ENCODE data around the gene SAMD11. TPM values are rescaled to one million over a fixed set of nuclear protein-coding genes. Genes with fewer than 3 reads are reported as not detected.

Gene SAMD11
- total RNA-seq, 1 donor from 2014 or later = 6.1 TPM

DNA sequence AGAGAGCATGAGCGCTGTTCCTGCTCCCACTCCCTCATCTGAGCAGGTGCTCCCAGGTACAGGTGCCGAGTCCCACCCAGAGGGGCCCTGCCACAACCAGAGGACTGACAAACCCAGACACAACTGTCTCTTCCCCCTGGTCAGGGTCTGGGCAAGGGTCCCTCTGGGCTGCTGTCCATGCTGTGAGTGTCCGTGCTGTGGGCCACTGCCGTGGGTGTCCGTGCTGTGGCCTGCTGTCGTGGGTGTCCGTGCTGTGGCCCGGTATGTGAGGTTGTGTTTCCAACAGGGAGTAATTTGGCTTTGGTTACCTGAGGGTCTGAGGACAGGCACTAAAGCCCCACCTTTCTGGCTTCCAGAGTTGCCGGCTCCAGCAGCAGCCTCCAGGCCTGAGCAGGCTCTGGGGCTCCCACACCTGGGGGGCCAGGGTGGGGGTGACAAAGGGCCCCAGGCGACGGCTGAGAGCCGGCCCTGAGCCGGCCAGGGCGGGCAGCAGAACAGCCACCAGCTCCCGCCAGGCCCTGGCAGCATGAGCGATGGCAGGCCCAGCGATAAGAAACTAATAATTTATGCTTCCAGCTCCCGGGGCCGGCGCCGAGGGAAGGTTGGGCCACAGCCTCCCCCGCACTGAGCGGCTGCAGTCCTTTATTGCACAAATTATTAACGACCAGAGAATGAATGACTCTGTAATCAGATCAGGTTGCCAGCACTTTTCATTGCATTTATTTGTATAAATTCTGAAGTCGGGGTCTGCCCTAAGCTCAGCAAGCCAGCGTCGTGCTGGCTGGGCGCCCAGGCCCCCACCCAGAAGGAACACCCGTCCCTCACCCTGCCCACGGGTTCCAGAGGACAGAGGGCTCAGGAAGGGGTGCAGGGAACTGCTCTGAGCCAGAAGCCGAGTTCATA, 7.3 kb upstream of the SAMD11 start:
- DNase-seq = no peak

DNA sequence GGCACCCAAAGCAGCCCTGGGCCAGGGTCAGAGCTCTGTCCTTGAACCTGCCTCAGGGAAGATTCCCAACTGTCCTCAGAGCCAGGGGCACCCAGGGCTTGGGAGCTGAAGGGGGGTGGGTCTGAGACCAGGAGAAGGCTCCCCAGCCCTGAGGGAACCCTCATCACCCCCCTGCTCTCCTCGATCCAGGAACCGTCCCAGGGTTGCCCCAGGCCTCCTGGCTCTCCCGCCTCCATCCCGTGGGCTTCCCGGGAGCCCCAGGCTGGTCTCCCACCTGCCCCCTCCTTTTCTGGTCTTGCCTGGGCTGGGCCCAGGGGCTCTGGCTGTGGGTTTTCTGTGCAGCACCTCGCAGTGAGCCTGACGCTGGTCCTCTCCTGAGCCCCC, 6.7 kb upstream of the SAMD11 start:
- no peak for DNase-seq

DNA sequence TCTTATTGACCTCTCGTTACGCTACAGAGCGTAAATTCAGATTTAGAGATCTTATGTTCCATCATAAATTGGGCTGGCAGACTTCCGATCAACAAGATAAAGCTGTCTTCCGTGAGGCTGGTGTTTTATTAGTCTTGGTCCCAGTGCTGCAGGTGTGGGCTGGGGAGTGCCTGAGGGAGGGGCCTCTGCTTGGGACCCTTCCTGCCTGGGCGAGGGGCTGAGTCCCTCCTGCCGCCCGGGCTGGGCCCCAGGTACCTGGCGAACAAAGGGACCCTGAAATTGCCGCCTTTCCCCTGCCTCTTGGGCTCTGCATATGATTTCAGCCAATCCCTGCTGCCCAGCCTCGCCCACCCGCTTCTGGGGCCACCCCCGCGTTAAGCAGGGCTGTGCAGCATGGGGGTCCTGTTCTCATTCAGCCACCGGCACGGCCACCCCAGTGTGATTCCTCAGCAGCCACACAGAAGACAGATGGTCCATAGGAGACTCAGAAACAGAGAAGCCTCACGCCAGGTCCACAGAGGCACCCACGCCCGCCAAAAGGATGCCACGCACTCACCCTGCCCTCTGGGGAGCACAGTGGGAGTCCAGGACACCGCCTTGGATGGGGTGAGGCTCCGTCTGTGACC, 6.1 kb upstream of the SAMD11 start:
- no peak for DNase-seq

DNA sequence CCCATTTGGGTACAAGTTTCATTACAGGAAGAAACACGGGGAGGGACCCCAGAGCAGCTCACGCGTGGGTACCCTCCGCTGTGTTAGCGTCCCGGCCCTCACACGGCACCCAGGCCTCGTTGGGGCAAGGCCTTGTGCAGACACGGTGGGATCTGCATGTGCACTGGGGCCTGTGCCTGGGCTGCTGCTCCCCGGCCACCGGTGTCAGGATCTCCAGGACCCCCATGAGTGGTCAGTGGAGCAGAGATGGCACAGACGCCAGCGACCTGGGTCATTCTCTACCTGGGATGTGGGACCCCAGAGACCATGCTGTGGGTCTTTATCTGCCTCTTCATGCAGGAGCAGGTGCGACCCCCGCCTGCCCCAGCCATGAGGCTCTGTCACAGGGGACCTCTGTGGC, 5.4 kb upstream of the SAMD11 start:
- no peak for DNase-seq

DNA sequence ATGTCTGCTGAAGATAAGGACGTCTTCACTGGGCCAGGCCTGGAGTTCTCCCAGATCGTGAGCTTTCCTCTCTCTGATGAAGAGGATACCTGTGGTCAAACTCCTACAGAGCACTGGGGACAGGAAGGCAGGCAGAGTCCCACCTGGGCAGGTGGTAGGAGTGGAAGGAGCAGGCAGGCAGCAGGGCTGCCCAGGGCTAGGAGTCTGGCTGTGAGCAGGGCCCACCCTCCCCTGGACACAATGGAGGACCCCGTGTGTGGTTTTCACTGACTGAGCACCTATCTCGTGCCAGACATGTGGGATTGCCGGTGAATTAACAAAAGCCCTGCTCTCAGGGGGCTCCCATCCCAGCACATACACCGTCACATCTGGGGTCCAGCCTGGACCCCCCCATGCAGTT, 4.9 kb upstream of the SAMD11 start:
- no peak for DNase-seq

DNA sequence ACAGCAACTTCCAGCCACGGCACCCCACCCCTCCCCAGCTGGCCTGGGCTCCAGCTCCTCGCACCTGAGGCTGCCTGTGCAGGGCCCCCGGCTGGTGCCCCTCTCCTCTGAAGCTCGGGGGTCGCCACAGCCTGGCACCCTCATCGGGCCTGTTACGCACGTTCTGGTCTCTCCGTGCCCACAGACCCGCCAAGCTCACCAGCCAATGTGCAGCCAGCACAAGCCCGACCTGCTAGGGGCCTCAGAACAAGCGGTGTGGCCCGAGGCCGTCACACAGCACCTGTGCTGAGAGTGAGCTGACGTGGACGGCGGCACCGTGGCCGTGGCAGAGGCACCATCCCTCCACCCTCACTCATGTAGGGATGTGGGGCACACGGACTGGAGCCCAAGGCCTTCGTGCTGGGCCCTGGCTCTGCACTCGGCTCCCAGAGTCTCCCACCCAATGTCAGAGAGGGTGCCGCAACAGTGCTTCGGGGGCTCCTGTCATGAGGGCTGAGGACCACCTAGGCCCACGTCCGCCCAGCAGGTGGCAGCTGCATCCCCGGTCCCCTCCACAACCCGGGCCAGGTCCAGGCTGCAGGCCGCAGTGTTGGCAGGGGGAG, 4.4 kb upstream of the SAMD11 start:
- no peak for DNase-seq

DNA sequence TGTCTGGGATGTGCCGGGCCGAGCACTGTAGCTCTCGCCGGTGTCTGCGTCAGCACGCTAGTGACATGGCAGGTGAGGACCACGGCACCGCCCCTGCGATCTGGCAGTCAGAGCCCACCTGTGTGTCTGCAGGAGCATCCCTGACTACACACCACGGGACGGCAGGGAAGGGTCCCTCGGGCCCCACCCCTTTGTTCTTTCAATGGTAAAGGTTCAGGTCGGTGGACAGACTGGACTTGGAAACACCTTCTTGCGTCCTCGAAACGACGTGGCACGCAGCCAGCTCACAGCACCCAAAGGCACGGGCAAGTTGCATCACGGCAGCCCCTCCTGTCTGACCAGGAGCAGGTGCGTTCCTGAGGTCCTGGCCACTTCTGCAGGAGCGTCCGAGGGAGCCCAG, 3.7 kb upstream of the SAMD11 start:
- no peak for DNase-seq

DNA sequence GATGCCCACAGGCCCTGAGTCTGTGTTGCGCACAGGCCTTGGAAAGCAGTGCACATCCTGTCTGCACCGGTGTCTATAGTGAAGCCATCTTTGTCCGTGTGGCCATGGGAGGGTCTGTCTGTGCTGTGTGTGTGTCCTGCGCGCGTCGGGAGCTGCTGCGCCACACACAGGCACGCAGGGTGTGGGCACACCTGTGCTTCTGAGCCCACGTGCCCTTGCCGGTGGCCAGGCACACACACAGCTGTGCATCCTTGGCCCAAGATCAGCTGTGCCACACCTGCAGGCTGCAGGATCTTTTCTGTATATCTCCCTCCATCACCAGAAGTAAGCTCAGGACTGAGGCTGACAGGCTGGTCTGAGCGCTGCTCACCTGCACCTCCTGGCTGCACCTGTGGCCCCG, 3.2 kb upstream of the SAMD11 start:
- DNase-seq = no peak

DNA sequence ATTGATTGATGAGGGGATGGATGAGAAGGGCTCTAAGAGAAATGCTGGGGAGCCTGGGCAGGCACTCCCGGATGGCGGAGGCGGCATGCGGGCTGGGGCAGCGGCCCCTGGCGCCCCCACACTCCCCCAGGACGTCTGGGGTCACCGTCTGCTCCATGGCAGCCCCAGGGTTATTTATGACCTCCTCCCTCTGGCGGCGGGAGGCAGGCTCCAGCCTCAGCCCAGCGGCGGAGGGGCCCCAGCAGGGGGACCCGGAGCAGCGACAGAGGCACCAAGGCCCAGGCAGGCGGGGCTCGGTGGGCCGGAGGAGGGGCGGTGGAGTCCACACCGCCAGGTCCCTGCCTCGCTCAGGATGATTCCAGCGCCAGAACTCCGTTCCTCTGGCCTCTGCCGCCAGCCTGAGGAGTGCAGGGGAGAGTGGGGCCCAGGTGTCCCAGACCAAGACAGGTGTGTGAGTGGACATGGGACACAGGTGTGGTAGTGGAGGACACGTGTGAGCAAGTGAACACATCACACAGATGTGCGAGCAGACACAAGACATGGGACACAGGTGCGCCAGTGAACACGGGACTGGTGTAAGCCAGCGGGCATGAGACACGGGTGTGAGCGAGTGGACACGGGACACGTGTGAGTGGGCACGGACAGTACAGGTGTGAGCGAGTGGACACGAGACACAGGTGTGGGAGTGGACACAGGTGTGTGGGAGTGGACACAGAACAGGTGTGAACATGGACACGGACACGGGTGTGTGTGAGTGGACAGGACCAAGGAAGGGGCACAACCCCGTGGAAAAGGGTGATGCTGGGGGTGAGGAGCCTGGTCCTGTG, 2.5 kb upstream of the SAMD11 start:
- DNase-seq = peak; percentile 89

DNA sequence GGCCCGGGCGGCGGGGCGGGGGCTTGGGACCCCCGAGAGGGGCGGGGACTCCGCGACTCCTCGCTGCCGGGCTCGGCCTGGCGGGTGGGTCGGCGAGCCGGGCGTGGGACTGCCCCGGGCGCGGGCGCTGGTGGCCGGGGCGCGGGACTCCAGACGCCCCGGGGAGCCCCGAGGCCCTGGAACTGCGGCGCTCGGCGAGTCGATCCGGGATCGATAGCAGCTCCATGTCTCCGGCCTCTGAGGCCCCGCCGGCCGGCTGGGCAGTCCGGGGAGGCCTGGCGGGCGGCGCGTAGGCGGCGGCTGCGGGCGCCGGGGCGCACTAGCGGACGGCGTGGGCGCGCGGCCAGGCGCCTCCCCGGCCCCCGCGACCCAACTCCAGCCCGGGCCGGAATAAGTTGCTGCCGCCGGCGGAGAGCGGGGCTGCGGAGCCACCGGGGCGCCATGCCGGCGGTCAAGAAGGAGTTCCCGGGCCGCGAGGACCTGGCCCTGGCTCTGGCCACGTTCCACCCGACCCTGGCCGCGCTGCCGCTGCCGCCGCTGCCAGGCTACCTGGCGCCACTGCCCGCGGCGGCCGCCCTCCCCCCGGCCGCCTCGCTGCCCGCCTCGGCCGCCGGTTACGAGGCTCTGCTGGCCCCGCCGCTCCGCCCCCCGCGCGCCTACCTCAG, 400 bp downstream of the SAMD11 start:
- no peak for DNase-seq

DNA sequence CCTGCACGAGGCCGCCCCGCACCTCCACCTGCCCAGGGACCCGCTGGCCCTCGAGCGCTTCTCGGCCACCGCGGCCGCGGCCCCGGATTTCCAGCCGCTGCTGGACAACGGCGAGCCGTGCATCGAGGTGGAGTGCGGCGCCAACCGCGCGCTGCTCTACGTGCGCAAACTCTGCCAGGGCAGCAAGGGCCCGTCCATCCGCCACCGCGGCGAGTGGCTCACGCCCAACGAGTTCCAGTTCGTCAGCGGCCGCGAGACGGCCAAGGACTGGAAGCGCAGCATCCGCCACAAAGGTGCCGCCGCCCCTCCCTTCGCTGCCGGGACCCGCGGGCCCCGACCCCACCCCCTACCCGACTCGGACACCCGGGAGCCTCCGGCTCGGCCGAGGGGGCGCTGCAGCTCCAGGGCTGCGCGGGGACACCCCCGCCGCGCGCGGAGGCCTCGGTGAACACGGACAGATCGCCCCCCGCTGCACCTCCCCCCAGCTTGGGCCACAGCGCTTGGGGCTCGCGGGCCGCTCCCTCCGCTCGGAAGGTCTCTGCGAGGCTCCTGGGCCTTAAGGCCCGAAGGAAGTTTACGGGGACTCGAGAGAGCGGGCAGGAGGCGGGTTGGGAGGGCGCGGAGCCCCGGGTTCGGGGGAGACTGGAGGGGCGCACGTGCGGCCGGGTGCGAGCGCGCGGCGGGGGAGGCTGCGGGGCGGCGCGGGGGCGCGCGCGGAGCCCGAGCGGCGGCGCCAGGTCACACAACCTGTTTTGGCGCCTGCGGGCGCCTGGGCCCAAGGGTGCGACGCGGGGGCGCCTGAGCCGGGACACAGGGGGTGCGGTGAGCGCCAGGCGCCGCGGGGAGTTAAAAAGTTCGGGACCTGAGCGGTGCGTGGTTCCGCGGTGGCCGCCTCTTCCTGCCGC, 1.2 kb downstream of the SAMD11 start:
- no peak for DNase-seq

DNA sequence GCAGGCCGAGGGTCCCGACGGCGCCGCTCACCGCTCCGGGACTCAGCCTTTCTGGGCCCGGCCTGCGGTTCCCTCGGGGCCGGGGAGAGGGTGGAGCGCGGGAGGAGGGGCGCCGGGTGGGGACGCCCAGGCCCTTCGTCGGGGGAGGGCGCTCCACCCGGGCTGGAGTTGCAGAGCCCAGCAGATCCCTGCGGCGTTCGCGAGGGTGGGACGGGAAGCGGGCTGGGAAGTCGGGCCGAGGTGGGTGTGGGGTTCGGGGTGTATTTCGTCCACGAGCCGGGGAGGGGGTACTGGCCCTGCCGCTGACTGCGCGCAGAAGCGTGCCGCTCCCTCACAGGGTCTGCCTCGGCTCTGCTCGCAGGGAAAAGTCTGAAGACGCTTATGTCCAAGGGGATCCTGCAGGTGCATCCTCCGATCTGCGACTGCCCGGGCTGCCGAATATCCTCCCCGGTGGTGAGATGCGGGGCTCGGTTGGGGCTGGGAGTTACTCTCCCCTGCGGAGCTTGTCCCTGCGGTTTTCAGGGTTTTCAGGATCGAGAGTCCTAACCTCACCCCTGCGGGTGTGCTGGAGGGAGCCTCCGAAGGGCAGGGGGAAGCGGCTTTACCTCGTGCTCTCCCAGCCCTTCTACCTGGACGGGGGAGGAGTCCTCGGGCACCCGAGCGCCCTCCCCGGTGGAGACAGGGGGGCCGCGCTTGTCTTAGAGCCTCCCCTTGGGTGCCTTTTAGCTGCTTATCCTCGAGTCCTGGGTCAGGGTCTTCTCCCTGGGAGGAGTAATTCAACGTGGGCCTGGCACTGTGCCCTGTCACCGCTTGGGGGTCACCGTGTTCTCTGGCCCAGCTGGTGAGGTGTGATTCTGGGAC, 2.1 kb downstream of the SAMD11 start:
- DNase-seq = no peak

DNA sequence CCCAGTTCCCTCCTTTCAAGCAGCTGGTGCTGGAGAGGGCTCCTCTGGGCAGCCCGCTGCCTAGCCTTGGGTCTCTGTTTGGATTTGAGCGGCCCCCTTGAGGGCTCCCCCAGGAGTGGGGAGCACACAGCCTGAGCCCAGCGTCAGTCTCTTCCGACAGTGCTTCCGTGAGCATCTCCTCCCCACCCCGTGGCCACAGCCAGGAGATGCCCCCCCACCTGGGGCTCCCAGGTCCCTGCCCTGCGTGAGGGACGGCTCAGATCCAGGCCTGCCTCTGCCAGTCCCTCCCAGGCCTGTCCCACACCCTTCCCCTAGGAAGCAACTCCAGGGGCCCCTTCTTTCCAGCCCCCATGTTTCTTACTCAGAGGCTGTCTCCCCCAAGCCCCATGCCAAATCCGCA, 3.5 kb downstream of the SAMD11 start:
- no peak for DNase-seq

DNA sequence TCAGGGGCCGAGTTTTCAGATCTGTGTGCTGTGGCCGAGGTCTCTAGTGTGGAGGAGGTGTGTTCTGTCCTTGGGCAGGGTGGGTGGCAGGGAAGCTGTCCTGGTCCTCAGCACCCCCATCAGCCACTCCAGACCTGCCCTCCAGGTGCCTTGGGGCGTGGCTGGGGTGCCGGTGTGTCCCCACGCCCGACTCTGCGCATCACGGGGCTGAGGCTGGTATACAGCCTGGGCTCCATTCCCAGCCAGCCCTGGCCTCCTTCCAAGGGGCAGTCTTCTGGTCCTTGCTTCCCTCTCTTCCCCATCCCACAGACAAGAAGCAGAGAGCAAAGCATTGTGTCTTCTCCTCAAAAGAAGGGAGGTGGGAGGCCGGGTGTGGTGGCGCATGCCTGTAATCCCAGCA, 4.0 kb downstream of the SAMD11 start:
- no peak for DNase-seq

DNA sequence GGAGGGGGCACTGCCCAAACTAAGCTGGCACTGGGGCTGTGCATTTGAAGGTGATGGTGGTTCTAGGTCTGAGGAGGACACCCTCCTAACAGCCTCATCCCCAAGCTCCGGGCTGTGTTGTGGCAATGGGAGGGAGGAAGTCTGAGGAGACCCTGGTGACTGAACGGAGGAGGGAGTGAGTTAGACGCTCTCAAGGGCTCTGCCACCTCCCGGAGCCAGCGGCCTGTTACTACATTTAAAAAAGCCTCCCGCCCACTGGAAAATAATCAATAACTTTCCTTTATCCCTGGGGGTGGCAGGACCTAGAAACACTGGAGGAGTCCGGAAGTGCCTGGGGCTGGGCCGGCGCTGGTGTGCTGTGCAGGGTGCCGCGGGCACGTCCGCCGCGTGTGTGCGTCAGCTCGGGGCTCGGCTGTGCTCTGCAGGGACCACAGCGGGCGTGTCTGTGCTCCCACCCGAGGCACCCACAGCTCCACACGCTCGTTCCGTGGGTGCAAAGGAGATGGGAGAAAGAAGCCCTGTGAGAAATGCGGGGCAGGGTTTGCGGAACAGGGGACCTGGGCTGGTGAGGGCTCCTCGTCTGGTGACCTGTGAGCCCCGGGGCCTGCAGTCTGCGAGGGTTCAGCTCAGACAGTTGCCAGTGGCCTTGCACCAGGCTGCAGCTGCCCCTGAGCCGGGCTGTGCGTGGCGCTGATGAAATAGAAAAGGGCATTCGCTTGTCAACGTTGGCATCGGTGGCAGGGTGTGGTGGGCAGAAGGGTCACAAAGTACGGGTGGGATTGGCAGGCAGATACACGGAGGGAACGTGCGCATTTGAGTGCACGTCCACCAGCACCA, 5.3 kb downstream of the SAMD11 start:
- no peak for DNase-seq

DNA sequence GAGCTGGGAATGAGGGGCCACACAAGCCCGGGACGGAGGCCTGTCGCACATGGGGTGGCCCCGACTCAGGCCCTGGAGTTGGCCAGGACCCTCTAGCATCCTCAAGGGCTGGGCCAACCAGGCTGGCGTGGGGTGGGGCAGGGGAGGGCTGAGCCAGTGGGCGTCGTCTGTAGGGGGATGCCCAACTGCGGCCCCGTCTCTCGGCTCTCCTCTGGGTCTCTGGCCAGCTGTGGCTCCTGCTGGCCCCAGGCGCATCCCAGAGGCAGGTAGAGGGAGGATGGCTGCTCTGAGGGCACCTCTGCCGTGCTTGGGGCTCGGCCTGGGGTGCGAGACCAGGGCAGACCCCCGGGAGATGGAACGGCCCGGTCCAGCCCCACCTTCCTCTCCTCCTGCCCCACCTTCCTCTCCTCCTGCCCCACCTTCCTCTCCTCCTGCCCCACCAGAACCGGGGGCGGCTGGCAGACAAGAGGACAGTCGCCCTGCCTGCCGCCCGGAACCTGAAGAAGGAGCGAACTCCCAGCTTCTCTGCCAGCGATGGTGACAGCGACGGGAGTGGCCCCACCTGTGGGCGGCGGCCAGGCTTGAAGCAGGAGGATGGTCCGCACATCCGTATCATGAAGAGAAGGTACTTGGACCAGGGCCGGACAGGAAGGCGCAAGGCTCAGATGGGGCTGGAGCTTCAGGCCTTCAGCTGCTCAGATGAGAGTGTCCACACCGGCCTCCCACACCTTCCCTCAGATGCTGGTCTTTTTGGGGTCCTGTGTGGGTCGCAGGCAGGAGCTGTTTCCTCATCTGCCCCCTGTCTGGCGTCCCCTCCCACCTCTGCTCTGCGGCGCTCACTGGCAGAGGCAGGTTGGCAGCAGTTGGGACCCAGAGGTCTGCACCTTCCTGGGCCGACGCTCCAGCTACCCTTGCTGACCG, 6.2 kb downstream of the SAMD11 start:
- DNase-seq = no peak

DNA sequence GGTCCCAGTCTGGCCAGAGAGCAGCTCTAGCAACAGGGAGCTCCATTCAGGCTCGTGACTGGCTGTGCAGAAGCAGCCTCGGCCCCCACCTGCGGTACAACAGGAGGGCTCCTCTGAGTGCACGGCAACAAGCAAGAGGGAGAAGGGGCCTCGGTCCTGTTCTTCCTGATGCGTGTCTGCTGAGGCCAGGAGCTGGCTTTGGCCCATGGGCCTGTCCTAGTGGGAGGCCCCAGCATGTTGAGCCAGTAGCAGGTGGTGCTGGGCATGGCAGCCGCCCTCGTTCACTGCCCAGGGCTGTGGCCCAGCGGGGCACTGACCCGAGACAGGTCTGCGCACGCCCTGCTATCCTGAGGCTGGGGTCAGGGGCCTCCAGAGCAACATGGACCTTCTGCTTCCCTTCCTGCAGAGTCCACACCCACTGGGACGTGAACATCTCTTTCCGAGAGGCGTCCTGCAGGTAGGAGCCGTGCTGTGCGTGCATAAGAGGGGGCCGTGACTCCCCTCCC, 7.0 kb downstream of the SAMD11 start:
- no peak for DNase-seq

Data from tongue (tissue), 2 donors.